ENCODE measurements around the gene PLD6. TPM values are rescaled to one million over a fixed set of nuclear protein-coding genes. Genes with fewer than 3 reads are reported as not detected.
"Not testable (repeated sequence)": the region's sequence is repeated elsewhere in the genome, so short reads cannot be mapped to it uniquely, and the experiment has no call there.

PLD6 gene
- total RNA-seq, 1 experiment from 2014 or later = not detected

DNA sequence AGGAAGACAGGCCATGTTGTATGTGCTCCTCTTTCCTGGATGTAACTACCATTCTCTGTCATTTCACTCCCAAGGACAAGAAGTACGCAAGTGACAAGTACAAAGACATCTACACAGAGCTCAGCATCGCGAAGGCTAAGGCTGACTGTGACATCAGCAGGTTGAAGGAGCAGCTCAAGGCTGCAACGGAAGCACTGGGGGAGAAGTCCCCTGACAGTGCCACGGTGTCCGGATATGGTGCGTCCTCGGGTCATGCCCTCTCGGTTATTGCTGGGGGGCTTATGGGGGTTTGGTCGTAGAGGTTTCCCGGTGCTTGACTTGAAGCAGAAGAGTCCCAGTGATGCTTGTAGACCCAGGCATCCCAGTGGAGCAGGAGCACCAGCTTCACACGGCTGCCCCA lies 29.0 kb downstream of the PLD6 start:
- no peak for DNase-seq (ENCODE audit: low read depth)

DNA sequence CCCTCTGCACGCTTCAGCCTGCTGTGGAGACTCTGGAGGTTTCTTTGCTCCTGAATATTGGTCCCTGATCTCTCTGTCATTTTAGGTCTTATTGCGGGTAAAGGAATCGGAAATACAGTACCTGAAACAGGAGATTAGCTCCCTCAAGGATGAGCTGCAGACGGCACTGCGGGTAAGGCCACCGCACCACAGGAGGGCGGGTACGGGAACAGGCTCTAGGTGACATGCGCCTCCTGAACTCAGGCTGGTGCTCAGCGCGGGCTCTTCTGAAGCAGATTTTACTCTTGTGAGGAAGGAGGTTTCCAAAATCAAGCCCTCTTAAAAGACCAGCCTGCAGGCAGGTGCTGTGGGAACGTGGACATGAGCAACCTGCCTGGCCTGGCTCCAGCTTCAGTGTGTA lies 29.8 kb downstream of the PLD6 start:
- no peak for DNase-seq (ENCODE audit: low read depth)

DNA sequence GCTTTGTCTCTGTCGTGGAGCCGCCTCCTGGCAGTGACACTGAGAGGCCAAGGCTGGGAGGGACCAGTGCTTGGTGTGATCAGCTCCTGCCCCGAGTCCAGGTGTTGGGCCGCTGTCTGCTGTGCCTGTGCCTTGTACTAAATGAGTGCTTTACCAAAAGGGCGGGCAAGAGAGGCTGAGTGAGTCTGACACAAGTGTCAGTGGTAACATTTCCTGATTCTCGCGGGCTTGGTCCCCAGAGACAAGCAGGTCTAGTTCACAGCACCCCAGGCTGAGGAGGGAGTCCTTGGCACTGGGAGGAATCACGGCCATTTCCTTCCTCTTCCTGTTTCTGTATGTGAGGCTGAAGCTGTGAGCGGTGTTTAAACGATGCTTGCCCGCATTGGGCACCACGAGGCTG lies 30.2 kb downstream of the PLD6 start:
- DNase-seq (ENCODE audit: low read depth) = no peak

DNA sequence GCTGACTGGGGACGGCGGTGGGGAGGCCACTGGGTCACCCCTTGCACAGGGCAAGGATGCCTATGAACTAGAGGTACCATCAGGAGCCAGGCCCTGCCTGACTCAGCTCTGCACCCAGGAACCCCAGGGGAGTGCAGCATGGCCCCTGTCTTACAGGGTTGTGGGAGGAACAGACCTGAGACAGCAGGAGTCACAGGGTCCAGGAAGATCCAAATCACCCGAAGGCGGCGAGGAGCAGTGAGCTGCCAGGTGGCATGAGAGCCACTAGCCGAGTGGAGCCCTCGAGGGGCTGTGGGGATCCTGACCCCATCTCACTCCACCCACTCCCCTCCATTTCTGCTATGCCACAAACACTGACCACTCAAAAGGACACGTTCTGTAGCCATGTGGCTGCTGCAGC lies 30.8 kb downstream of the PLD6 start:
- DNase-seq (ENCODE audit: low read depth) = no peak

DNA sequence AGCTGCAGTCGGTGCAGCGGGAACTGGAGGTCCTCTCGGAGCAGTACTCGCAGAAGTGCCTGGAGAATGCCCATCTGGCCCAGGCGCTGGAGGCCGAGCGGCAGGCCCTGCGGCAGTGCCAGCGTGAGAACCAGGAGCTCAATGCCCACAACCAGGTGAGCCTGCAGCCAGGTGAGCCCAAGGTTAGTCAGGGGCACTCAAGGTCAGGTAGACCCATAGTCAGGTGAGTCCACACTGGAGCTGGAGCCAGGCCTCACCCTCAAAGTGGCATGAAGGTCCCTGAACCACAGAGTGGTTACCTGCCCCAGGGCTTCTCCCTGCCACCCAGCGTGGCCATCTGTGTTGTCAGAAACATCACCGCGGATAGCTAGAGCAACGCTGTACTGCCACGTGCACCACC lies 32.2 kb downstream of the PLD6 start:
- no peak for DNase-seq (ENCODE audit: low read depth)

DNA sequence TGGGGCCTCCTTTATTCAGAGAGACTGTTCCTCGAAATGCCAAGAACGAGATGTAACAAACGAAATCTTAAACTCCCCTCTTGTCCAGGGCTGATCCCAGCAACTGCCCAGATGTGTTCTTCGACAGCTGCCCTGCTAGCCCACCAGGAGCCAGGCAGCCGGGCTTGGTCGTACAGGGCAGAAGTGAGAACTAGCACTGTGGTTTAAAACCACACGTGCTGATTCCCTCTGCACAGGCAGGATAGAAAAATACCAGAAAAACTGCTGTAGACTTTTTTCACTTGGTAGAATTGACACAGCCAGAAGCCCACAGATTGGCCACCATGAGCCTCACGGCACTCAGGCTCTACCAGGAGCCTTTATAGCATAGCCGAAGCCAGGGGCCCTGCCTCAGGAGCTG lies 33.1 kb downstream of the PLD6 start:
- DNase-seq (ENCODE audit: low read depth) = no peak

DNA sequence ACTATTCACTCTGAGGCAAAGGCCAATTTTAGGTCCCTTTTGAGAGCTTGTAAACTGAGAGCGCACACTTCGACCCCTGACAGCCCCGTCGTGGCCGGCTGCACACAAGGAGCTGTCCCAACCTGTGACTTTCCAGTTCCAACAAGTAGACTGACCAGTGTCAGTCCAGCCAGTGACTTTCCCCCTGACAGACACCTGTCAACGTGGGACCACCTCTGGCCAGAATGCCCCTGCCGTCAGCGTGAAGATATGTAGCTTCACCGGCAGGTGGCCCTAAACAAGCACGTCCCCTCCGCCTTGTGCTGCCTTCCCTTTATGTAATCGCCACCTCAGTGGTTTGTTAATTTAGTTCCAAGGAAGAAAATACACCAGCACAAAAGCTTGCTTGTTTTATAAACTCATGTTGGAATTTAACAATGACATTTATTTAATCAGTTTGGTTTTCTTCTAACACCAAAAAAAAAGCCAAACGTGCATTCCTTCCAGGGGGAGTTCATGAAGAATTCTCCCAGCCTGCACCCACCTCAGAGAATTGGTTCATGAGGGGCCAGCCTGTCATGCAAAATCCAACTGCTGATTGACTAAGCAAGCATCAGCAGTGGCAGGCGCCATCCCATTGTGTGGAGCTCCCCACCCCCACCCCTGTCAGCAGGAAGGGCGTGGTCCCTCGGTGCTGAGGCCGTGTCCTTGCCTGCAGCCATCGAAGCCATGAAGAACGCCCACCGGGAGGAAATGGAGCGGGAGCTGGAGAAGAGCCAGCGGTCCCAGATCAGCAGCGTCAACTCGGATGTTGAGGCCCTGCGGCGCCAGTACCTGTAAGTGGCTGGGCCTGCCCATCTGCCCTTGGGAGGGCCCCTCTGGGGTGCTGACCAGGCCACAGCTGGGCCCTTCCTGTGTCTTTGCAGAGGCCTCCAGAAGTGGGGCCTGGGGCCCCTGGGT lies 33.9 kb downstream of the PLD6 start:
- DNase-seq (ENCODE audit: low read depth) = no peak

DNA sequence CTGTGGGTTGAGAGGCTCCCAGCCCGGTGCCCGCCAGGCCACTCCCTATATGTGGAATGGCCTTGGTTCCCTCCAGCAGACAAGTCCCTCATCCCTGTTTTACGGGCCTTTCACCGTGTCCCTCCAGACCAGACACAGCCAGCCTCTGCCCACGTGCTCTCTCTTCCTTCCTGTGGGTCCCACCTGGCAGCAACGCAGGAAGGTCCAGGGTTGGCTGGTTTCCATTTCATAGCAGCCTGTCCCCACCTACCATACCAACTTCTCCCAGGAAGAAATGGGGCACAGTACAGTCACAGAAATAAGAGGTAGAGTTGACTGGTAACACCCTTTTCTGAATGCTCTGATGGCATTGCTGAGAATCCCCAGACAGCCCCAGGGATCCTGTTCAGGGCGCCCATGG lies 34.9 kb downstream of the PLD6 start:
- no peak for DNase-seq (ENCODE audit: low read depth)

DNA sequence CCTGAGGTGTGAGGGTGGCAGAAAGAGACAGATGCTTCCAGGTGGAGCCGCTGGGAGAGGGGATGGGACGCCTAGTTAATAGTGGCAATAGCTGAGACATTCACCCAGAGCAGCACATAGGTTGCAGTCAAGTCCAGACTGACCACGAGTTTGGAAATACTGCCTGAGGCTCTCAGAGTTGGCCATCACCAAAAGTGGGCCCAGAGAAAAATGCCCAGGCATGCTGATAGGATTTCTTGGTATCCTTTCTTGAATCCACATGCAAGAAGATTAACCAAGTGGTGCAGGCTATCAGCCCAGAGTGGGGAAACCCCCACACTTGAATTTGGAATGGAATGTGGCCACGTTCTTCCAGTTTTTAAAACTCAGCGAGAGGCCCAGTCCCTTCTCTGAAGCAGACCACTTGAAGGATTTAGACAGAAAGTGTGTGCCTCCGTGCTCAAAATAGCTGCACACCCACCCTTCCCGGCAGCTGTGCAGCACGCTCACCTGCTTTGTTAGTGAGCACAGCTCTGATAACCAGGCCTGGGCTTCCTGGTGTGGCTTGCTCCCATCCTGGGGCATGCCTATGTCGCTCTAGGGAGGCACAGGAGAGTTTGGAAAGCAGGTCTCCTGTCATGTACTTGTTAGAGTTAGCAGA lies 35.7 kb downstream of the PLD6 start:
- DNase-seq (ENCODE audit: low read depth) = no peak

DNA sequence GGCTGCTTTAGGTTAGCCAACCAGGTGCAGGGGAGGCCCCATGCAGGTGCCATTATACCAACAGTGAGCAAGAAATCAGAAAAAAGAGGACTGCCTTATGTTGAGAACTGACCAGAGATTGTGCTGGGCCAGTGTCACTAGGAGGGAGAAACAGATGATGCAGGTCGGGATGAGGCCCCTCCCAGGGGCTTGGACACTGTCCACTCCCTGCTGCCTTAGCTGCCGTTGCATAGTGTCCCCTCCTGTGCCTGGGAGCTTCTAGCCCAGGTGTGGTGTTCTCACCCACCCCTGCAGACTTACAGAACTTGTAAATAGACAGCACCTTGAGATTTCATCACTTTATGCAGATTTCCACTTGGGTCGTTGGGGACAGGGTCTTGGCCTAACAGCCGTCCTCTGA lies 36.7 kb downstream of the PLD6 start:
- no peak for DNase-seq (ENCODE audit: low read depth)

DNA sequence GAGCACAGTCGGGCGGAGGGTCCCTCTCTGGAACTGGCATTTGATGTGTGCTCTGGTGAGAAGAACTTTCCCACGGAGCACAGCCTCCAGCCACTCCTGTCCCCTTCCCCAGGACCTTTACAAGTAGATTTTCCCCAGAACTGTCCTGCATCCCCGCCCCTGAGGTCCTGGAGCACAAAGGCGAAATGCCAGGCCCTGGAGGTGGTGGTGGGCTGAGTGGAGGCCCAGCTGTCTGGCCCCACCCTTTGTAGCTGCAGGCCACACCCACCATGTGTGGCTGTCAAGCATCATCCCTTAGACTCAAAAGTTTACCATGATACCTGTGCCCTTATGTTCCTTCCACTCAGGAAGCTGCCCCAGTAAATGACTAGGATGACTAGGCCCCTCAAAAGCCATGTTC lies 37.7 kb downstream of the PLD6 start:
- no peak for DNase-seq (ENCODE audit: low read depth)

DNA sequence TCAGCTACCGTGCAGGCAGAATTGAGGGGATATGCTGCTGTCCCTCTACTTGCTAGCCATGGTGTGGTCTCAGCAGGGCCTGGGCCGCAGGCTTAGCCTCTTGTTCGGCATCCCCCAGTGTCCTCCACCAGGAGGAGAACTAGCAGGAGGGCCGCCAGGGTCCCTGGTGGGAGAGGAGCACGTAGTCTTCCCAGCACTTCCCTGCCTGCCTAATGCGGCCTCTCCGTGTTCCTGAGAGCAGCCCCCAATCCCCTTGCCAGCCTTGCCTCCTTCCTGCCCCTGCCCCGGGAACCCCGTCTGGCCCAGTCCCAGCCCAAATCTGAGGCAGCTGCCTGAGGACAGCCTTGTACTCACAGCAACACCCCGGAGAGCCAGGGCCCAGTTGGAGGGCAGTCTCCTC lies 38.1 kb downstream of the PLD6 start:
- DNase-seq (ENCODE audit: low read depth) = no peak

DNA sequence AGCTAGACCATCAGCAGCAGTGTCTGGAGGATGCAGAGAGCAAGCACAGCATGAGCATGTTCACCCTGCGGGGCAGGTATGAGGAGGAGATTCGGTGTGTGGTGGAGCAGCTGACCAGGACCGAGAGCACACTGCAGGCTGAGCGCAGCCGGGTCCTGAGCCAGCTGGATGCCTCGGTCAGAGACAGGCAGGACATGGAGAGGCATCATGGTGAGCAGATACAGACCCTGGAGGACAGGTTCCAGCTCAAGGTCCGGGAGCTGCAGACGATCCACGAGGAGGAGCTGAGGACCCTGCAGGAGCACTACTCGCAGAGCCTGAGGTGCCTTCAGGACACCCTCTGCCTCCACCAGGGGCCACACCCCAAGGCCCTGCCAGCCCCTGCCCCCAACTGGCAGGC lies 38.8 kb downstream of the PLD6 start:
- DNase-seq (ENCODE audit: low read depth) = no peak

DNA sequence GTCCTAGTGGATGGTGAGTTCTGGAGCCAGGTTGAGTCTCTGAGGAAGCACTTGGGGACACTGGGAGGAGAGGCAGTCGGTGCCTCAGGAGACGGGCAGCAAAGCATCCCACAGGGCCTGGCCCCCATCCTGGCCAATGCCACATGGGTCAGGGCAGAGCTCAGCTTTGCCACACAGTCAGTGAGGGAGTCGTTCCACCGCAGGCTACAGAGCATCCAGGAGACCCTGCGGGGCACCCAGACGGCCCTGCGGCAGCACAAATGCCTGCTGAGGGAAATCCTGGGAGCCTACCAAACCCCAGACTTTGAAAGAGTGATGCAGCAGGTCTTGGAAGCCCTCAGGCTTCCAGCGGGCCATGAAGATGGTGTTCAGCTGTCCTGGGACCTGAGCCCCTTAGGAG lies 39.7 kb downstream of the PLD6 start:
- DNase-seq (ENCODE audit: low read depth) = no peak

DNA sequence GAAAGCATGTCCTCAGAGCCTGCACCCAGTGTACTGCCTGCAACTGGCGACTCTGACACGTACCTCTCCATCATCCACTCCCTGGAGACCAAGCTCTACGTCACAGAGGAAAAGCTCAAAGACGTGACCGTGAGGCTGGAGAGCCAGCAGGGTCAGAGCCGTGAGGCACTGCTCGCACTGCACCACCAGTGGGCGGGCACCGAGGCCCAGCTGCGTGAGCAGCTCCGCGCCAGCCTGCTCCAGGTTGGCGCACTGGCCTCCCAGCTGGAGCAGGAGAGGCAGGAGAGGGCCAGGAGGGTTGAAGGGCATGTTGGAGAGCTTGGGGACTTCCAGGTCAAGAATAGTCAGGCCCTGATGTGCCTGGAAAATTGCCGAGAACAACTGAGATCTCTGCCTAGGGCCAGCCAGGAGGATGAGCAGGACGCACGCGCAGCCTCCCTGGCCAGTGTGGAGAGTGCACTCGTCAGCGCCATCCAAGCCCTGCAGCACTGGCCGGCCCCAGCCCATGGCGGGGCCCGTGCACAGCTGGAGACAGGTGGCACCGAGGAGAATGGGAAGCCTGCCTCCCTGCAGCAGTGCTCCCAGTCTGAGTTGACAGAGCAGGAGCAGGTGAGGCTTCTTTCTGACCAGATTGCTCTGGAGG lies 40.3 kb downstream of the PLD6 start:
- no peak for DNase-seq (ENCODE audit: low read depth)

DNA sequence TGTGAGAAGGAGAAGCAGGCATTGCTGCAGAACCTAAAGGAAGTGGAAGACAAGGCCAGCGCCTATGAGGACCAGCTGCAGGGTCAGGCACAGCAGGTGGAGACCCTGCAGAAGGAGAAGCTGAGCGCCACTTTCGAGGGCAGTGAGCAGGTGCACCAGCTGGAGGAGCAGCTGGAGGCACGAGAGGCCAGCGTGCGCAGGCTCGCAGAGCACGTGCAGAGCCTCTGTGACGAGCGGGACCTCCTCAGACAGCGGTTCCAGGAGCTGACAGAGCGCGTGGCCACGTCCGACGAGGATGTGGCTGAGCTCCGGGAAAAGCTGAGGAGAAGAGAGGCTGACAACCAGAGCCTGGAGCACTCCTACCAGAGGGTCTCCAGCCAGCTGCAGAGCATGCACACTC lies 41.5 kb downstream of the PLD6 start:
- no peak for DNase-seq (ENCODE audit: low read depth)

DNA sequence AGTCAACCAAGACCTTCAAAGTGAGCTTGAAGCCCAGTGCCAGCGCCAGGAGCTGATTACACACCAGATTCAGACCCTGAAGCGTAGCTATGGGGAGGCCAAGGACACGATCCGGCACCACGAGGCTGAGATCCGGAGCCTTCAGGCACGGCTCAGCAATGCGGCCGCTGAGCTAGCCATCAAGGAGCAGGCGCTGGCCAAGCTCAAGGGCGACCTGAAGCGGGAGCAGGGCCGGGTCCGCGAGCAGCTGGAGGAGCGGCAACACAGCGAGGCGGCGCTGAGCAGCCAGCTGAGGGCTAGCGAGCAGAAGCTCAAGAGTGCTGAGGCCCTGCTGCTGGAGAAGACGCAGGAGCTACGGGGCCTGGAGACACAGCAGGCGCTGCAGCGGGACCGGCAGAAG lies 42.0 kb downstream of the PLD6 start:
- no peak for DNase-seq (ENCODE audit: low read depth)

DNA sequence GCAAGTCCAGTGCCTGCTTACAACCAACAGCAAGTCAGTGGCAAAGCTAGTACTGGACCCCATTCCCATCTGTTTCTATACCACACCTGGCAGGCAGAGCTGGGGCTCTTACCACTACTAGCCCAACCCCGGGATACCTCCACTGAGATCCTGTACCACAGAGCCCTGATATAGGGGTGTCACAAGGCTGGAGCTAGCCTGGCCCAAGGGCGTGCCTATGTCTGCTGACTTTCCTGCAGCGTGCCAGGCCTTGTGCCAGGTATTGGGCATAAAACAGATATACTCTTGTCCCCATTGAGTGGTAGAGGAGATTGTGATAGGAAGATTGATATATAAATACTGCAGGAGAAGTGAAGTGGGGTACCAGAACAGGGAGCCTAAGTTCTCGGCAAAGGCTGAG lies 44.4 kb downstream of the PLD6 start:
- DNase-seq (ENCODE audit: low read depth) = no peak

DNA sequence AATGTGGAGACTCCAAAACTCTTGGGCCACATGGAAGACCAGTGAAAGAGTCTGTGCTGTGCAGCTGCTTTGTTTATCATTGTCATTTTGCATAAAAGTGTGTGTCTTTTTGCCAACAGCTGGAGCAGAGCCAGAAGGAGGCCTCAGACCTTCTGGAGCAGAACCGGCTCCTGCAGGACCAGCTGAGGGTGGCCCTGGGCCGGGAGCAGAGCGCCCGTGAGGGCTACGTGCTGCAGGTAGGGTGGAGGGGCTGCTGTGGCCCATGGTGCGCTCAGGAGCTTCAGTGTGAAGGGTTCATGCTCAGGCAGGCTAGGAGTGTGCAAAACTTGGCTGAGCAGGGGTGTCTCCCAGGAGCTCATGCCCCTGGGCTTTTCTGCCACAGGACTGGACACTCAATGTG lies 45.0 kb downstream of the PLD6 start:
- DNase-seq (ENCODE audit: low read depth) = no peak

DNA sequence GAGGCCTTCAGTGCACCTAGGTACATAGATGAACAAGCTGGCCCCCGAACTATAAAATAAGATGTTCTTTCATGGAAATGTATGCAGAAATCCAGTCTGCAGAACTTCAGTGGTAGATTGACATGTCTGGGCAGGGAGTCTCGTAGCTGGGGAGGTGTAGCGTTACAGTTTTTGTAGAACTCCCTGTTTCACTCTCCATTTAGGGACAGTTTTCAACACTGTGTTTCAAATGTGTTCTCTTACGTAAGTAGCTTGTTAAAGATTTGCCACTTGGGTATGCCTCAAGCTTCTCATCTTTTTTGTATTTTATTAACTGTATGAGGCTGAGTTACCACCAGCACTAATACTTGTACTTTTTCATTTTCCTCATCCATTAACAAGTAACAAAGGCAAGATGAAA lies 46.6 kb downstream of the PLD6 start:
- no peak for DNase-seq (ENCODE audit: low read depth)

DNA sequence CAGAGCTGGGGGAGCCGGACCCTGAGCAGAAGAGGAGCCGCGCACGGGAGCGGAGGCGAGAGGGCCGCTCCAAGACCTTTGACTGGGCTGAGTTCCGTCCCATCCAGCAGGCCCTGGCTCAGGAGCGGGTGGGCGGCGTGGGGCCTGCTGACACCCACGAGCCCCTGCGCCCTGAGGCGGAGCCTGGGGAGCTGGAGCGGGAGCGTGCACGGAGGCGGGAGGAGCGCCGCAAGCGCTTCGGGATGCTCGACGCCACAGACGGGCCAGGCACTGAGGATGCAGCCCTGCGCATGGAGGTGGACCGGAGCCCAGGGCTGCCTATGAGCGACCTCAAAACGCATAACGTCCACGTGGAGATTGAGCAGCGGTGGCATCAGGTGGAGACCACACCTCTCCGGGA lies 47.6 kb downstream of the PLD6 start:
- DNase-seq (ENCODE audit: low read depth) = not testable (repeated sequence)

DNA sequence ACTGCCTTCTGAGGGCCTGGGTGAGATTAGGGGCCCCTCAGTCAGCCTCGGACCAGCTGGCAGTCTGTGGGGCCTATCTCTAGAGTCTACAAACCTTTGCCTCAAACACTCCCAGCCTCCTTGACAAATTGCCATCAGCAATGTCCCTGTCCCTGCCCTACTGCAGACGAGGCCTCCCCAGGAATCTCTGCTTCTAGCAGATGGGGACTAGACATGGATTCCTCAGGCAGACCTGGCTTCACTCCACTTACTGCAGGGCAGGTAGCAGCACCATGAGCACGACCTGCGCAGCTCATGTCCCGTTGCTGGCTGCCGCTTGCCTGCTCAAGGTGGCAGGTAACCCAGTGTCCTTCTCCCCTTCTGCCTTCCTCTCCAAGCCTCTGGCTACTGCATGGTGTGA lies 49.1 kb downstream of the PLD6 start:
- no peak for DNase-seq (ENCODE audit: low read depth)

DNA sequence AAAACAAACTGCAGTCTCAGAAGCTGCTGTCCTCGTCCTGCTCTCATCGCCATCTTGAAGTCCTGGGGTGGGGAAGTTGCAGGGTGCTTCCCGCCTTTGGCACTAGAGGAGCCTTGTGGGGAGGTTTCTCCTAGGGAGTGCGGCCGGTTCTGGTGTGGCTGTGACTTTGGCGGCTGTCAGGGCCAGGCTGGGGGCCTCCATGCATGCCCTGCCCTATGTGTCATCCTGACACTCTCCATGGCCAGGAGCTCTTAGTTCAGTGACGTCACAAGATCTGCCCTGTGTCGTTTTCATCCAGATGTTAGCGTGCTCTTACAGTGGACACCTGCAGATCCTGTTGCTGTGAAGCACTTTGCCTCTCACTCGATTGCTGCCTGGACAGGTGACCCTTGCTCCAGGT lies 49.6 kb downstream of the PLD6 start:
- no peak for DNase-seq (ENCODE audit: low read depth)

Measured in HT1080 (cell line).